Epidermal melanocyte (primary cell): ENCODE data around the gene KDSR.

ENCODE experiments used
- DNase-seq: peaks from one replicate; pipeline ENCODE4 v3.0.0; 2011; ENCODE audit warnings: low spot score; ENCODE audit not compliant: insufficient read length

Gene KDSR

GRCh38 chr18:63284827-63285733 is 81.9 kb downstream of the KDSR start:
- DNase-seq: no peak

GRCh38 chr18:63284173-63284799 is 82.7 kb downstream of the KDSR start:
- no peak for DNase-seq

GRCh38 chr18:63283305-63284094 is 83.5 kb downstream of the KDSR start:
- DNase-seq: no peak

- no peak for DNase-seq
These were observed 84.2 kb downstream of the KDSR start for GRCh38 chr18:63282793-63283192.
